Adipocyte (in vitro differentiated cells): ENCODE results near the gene UBAP2L.
A peak's percentile ranks its signal among the peaks of the same experiment; 100 is the strongest.
"Not testable (repeated sequence)": the region's sequence is repeated elsewhere in the genome, so short reads cannot be mapped to it uniquely, and the experiment has no call there.

ENCODE experiments used
- DNase-seq: peaks from one replicate; pipeline ENCODE4 v3.0.0-alpha.2; 2015; ENCODE audit warnings: low read depth
- H3K27me3 ChIP-seq: replicated peaks from 2 replicates; pipeline ENCODE4 v1.7.0; 2013; ENCODE audit warnings: mild to moderate bottlenecking, low read length, moderate library complexity; ENCODE audit not compliant: control insufficient read depth, insufficient read depth
- H3K36me3 ChIP-seq: 2 replicates; pipeline ENCODE4 v1.7.0; 2013; ENCODE audit warnings: low read length, mild to moderate bottlenecking, moderate library complexity; ENCODE audit not compliant: control insufficient read depth, insufficient read depth, severe bottlenecking
- H3K4me1 ChIP-seq: 2 replicates; pipeline ENCODE4 v1.7.0; 2013; ENCODE audit warnings: mild to moderate bottlenecking, low read length, moderate library complexity; ENCODE audit not compliant: control insufficient read depth, insufficient read depth
- H3K4me3 ChIP-seq: 2 replicates; pipeline ENCODE4 v1.7.0; 2013; ENCODE audit warnings: mild to moderate bottlenecking, low read length, moderate library complexity
- H3K9ac ChIP-seq: 2 replicates; pipeline ENCODE4 v1.7.0; 2013; ENCODE audit warnings: mild to moderate bottlenecking, low read length, moderate library complexity
- H3K9me3 ChIP-seq: 2 replicates; pipeline ENCODE4 v1.7.0; 2013; ENCODE audit warnings: mild to moderate bottlenecking, low read length, moderate library complexity; ENCODE audit not compliant: control insufficient read depth

Gene UBAP2L

DNA sequence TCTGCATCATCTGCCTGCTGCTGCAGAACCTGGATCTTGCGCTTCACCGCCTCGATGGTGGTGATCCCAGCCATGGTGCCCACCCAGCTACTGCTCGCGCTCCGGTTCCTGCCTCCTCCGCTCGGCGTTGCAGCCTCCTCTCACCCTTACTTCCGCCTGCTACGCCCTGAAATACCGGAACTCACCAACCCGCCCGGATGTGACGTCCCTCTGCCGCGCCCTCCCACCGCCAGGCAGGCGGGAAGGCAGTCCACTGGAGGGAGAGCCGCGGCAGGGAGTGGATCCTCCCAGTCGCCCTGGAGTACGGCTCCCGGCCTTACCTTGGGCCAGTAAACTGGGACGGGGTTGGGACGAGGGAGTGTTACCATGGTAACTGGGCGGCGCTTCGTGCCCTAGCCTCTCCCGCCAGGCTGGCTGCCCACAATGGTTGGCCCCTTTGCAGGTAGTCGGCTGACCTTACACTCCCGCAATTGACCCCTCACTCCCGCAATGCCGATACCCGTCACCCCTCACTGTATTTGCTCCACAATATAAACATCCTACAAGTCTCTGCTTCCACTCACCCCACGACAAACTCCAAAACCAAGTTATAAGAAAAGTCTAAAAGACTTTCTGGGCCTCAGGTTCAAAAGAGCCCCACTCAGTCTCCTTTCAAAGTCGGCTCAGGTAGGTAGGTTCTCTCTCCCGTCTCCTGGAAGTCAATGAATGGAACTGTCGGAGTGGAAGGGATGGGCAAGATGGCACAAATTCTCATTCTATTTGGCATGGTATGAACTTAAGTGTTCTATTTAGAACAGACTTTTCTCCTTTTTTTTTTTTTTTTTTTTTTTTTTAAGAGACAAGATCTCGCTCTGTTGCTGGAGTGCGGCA, 37.5 kb upstream of the UBAP2L start:
- H3K27me3 ChIP-seq = no peaks in the 10 kb centered on the region
- no peaks in the 10 kb centered on the region for H3K36me3 ChIP-seq
- H3K9ac ChIP-seq = peak overlapping the region; percentile 91
- DNase-seq = peak; percentile 98
- peak overlapping the region; percentile 96 for H3K4me3 ChIP-seq
- no peaks in the 10 kb centered on the region for H3K9me3 ChIP-seq
- H3K4me1 ChIP-seq = peaks cover 29% of the 10 kb centered on the region

DNA sequence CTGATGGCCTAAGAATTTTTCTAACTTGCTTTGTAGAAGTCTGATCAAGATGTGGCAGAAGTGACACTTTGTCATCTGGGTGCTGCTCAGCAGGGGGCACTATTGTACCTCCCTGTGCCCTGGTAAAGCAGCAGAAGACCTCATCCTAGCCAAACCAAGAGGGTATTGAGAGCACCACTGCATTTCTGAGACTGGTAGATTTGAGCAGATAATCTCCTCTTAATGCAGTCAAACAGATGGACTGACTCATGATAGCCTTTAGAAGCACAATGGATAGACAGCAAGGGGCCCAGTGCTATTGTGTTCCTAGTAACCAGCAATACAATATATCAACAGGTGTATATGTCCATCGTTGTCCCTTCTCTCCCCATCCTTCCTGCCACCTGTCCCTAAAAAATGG, 34.6 kb upstream of the UBAP2L start:
- Histone ChIP-seq H3K4me3 (no peak overlapping the region), H3K27me3 (peaks cover under 1% of the 10 kb centered on the region), H3K4me1 (peaks cover 17% of the 10 kb centered on the region), H3K36me3 (no peaks in the 10 kb centered on the region), H3K9me3 (no peaks in the 10 kb centered on the region), H3K9ac (no peak overlapping the region)
- peak; percentile 34 for DNase-seq

DNA sequence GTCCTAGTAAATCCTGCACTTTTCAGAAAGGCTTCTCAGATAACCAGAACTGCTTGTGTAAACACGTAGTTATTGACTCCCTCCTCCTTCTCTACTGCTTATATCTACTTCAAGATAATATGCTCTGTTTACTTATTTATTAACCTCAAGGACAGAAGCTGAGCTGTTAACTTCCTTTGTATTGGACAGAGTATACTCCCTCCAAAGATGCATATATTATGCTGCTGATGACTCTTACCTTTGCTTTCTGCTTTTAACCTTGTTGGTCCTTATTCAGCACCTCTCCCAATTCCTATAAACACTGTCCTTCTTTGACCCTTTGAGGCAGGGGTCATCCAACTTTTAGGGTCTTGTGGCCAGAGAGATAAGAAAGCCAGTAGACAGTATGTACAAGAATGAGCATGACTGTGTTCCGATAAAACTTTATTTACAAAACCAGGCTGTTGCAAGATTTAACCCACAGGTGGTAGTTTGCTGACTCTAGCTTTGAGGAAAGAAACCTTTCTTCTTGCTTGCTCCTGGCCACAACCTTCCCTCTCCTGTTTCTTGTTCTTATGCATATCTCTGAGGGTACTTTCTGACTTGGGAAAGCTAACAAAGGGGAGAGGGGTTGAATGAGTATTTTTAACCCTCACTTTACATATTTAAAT, 33.8 kb upstream of the UBAP2L start:
- Histone ChIP-seq H3K4me1 (peaks cover 14% of the 10 kb centered on the region), H3K9me3 (no peaks in the 10 kb centered on the region), H3K36me3 (no peaks in the 10 kb centered on the region), H3K4me3 (no peak overlapping the region), H3K9ac (no peak overlapping the region), H3K27me3 (peaks cover 9% of the 10 kb centered on the region)
- DNase-seq = no peak

DNA sequence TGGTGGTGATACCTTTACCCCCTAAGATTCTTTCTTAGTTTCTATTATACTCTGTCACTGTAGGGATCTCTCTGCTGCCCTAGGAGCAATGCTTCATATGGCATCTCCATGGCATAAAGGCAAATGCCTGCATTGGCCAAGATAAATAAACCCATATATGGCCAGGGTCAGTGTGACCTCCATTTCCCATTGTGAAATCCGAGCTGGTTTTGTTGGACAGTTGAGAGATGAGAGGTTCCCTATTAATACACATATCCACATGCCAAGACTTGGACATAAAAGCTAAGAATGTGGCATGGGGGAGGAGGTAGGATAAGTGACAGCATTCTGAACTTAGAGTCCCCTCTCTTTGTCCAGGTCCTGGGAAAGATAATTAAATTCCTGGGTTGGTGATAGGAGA, 30.2 kb upstream of the UBAP2L start:
- Histone ChIP-seq H3K4me1 (peaks cover 9% of the 10 kb centered on the region), H3K9ac (no peak overlapping the region), H3K4me3 (no peak overlapping the region), H3K27me3 (peaks cover 32% of the 10 kb centered on the region), H3K36me3 (no peaks in the 10 kb centered on the region), H3K9me3 (no peaks in the 10 kb centered on the region)
- DNase-seq = peak; percentile 29

DNA sequence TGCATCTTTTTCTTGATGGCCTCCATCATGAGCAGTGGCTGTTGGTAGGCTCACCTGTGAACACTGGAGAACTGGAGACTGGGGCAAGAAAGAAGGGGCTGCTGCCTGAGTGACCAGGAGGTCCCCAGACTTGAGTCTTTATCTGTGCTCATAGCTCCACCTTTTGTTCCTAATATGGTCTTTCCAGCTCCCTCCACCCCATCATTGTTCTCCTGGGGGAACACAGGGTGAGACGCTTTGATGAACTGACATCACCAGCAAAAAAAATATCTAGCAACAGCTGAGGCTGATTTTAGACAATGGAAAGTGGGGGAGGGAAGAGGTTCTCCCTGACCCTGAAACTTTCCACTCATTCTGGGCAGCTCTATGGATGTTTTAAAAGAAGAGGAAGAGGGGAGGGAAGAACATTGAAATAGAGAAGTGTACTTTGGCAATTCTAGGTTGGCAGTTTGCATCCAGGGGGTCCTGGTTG, 28.7 kb upstream of the UBAP2L start, which contains the start of gene TPM3:
TPM3 (minus strand) TSS at position 111 of the 472 bp plus-strand sequence; CDS start at position 29, 82 bp downstream.
- Histone ChIP-seq H3K4me1 (peaks cover 12% of the 10 kb centered on the region), H3K4me3 (no peak within 1 kb of the TSS), H3K27me3 (peaks cover 32% of the 10 kb centered on the region), H3K9ac (no peak within 1 kb of the TSS), H3K36me3 (no peaks in the 10 kb centered on the region), H3K9me3 (no peaks in the 10 kb centered on the region)
- no peak for DNase-seq

DNA sequence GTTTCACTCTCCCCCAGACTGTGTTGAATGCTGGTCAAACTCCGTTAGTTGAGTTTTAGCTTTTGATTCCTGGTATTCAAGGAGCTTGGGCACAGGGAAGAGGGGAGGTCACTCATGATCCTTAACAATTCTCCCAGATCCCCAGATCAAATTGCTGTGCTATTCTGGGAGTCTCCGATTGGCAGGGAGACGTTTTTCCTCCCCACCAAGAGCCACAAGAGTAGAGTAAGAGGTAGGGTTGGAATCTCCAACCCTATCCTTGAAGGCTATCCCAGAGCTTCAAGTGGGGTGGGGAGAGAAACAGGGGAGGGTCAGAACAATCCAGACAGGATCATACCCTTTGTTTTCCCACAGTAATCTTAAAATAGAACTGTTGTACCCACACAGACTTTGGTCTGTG, 28.3 kb upstream of the UBAP2L start:
- no peak for DNase-seq
- Histone ChIP-seq H3K4me3 (no peak overlapping the region), H3K27me3 (peaks cover 32% of the 10 kb centered on the region), H3K4me1 (peaks cover 13% of the 10 kb centered on the region), H3K9ac (no peak overlapping the region), H3K36me3 (no peaks in the 10 kb centered on the region), H3K9me3 (no peaks in the 10 kb centered on the region)

DNA sequence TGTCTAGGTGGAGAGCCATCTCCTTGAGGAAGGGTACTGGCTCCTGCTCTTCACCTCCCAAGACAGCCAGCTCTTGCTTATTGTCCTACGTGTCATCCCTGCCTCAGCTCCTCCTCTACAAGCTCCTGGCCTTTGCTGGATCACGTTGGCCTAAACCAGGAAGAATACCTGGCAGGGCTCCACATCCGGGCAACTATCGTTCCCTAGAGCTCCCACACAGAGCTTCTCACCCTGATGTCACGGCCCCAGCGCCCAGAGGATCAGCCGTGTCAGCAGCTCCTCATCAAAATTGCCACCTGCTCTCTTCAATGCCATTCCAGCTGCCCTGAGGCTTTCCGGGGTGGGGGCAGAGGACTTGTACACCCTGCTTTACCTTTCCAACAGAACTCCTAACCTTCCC, 26.9 kb upstream of the UBAP2L start:
- no peaks in the 10 kb centered on the region for H3K36me3 ChIP-seq
- peaks cover 13% of the 10 kb centered on the region for H3K4me1 ChIP-seq
- no peak overlapping the region for H3K9ac ChIP-seq
- peaks cover 32% of the 10 kb centered on the region for H3K27me3 ChIP-seq
- H3K9me3 ChIP-seq = no peaks in the 10 kb centered on the region
- H3K4me3 ChIP-seq = no peak overlapping the region
- no peak for DNase-seq

DNA sequence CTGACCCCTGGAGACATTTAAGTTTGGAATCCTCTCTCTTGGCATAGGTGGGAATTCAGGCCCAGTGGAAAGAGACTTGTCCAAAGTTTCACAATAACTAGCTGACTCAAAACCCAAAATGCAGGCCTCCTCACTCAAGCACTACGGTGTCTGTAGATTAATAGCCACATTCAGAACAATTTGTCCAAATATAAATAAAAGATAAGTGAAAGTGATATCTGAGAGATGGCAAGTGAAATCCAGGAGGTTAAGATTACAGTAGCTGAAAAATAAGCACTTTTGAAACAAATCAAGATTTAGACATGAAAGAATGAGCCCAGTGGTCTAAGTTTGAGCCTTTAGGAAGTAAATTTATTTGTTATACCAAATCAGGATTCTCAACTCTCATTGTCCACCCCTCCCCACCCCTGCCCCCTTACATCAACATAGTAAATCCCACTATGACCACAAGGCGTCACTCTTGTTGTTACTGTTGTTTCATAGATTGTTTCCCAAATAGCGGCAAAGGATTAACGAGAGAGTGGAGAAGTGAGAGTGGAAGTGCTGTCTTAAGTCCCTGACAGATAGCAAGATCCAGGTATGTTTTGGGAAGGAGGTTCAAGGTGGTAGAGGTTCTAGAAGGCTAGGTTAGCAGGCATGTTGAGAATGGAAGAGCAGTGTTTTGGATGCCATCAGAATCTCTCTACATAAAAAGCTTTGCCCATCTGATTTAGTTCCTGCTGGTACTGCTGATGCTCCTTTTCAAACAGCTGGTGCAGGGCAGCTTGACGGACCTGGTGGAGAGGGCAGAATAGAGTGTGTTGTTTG, 21.8 kb upstream of the UBAP2L start:
- peaks cover 18% of the 10 kb centered on the region for H3K4me1 ChIP-seq
- H3K4me3 ChIP-seq = no peak overlapping the region
- no peak overlapping the region for H3K9ac ChIP-seq
- H3K36me3 ChIP-seq = no peaks in the 10 kb centered on the region
- H3K27me3 ChIP-seq = peaks cover 8% of the 10 kb centered on the region
- H3K9me3 ChIP-seq = no peaks in the 10 kb centered on the region
- DNase-seq = peak; percentile 87

DNA sequence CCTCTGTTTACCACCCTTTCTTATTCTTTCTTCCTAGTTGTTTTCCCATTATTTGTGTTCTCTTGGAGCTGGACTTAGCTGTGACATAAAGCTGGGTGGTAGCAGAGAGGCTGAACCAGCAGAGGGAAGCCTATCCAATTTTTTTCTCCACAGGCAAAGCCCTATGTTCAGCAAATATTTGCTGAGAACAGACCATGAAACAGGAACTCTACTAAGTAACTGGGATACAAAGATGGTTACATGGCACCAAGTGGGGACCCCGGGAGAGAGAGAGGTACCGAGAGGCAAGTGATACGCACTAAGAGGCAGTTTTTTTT, 21.2 kb upstream of the UBAP2L start:
- DNase-seq = no peak
- H3K27me3 ChIP-seq = peaks cover 8% of the 10 kb centered on the region
- H3K9ac ChIP-seq = no peak overlapping the region
- no peak overlapping the region for H3K4me3 ChIP-seq
- no peaks in the 10 kb centered on the region for H3K9me3 ChIP-seq
- no peaks in the 10 kb centered on the region for H3K36me3 ChIP-seq
- peaks cover 18% of the 10 kb centered on the region for H3K4me1 ChIP-seq

DNA sequence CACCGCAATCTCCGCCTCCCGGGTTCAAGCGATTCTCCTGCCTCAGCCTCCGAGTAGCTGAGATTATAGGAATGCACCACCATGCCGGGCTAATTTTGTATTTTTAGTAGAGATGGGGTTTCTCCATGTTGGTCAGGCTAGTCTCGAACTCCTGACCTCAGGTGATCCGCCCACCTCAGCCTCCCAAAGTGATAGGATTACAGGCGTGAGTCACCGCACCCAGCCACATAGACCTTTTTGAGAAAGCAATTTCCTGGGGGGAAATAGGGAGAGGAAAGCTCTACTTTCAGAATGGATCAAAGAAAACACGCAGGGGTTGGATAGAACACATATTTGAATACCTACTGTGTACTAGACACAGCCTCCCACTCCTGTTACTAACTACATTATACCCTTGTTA, 15.0 kb upstream of the UBAP2L start:
- H3K9me3 ChIP-seq, H3K9ac ChIP-seq, H3K4me1 ChIP-seq, DNase-seq, H3K4me3 ChIP-seq, H3K27me3 ChIP-seq: not testable (repeated sequence)
- H3K36me3 ChIP-seq = peaks cover 49% of the 10 kb centered on the region

DNA sequence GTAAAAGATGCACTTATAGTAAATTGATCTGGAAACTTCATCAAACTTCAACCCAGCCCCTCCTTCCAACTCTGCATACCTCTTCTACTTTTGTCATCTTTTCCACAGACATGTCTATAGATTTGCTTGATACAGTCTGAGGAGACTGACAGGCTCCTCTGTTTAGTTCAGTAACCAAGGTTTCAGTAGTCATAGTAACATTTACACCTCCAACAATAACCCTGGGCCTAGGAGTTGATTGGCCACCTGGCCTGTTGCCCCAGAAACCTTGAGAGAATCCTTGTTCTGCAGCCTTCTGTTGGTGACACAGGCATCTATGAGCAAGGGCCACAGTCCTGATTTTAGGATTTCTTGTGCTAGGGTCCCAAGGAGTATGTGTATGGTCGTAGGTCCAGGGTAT, 14.6 kb upstream of the UBAP2L start, which contains the start of gene CFAP141:
CFAP141 (minus strand) TSS at position 138 of the 400 bp plus-strand sequence; CDS start at position 112, 26 bp downstream.
- Histone ChIP-seq H3K36me3 (peaks cover 51% of the 10 kb centered on the region), H3K4me3 (no peak within 1 kb of the TSS)

More for the DNA sequence above, 14.6 kb upstream of the UBAP2L start, which contains the start of gene CFAP141:
- no peak for DNase-seq
- H3K4me1 ChIP-seq = no peaks in the 10 kb centered on the region
- no peaks in the 10 kb centered on the region for H3K9me3 ChIP-seq
- no peak within 1 kb of the TSS for H3K9ac ChIP-seq
- no peaks in the 10 kb centered on the region for H3K27me3 ChIP-seq
